ENCODE measurements around the gene SGTA.

The SGTA gene

GRCh38 chr19:2761309-2761677 is 21.8 kb downstream of the SGTA start (continued):
- TF ChIP-seq PRDM6 (tag by site-specific recombination; IDR thresholded peaks at IDR 0.05) (no peak), ZNF37A (tag by site-specific recombination; IDR thresholded peaks at IDR 0.05) (no peak), ZNF202 (tag by site-specific recombination; IDR thresholded peaks at IDR 0.05; ENCODE audit: borderline replicate concordance) (no peak)
- TF ChIP-seq, protein P1, sequence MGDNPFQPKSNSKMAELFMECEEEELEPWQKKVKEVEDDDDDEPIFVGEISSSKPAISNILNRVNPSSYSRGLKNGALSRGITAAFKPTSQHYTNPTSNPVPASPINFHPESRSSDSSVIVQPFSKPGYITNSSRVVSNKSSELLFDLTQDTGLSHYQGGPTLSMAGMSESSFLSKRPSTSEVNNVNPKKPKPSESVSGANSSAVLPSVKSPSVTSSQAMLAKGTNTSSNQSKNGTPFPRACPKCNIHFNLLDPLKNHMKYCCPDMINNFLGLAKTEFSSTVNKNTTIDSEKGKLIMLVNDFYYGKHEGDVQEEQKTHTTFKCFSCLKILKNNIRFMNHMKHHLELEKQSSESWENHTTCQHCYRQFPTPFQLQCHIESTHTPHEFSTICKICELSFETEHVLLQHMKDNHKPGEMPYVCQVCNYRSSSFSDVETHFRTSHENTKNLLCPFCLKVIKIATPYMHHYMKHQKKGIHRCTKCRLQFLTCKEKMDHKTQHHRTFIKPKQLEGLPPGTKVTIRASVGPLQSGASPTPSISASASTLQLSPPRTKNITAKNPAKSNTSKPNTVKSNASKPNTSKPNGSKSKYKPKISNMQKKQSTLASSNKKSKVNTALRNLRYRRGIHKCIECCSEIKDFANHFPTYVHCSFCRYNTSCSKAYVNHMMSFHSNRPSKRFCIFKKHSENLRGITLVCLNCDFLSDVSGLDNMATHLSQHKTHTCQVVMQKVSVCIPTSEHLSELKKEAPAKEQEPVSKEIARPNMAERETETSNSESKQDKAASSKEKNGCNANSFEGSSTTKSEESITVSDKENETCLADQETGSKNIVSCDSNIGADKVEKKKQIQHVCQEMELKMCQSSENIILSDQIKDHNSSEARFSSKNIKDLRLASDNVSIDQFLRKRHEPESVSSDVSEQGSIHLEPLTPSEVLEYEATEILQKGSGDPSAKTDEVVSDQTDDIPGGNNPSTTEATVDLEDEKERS (tag by site-specific recombination; IDR thresholded peaks at IDR 0.05) = no peak
- TF ChIP-seq, protein P2, sequence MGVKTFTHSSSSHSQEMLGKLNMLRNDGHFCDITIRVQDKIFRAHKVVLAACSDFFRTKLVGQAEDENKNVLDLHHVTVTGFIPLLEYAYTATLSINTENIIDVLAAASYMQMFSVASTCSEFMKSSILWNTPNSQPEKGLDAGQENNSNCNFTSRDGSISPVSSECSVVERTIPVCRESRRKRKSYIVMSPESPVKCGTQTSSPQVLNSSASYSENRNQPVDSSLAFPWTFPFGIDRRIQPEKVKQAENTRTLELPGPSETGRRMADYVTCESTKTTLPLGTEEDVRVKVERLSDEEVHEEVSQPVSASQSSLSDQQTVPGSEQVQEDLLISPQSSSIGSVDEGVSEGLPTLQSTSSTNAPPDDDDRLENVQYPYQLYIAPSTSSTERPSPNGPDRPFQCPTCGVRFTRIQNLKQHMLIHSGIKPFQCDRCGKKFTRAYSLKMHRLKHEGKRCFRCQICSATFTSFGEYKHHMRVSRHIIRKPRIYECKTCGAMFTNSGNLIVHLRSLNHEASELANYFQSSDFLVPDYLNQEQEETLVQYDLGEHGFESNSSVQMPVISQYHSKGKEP (tag by site-specific recombination; IDR thresholded peaks at IDR 0.05) = no peak

DNA sequence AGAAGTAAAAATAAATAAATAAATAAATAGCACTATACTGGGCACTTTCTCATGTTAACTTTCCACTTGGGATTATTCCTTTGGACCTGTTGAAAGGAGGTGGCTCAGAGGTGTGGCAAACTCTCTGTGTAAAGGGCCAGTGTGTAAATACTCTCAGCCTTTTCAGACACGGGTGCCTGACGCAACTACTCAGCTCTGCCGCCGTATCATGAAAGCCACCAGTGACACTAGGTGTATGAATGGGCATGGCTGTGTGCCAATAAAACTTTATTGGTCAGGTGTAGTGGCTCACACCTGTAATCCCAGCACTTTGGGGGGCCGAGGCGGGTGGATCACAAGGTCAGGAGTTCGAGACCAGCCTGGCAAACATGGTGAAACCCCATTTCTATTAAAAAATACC is 23.1 kb downstream of the SGTA start:
- Histone ChIP-seq H3K9me3 (ENCODE audit: control insufficient read depth, insufficient read depth, low read depth, low read length) (no peaks in the 10 kb centered on the region), H3K4me1 (ENCODE audit: control insufficient read depth, insufficient read depth, low read length) (no peaks in the 10 kb centered on the region), H3K36me3 (ENCODE audit: control insufficient read depth in 2 of 2, insufficient read depth in 1 of 2, low read length in 2 of 2) (peaks cover 8 to 90% of the 10 kb centered on the region in 2 experiments; a peak in 2 of 3 replicates), H3K27ac (ENCODE audit: extremely low read depth, low read depth, low read length) (no peak overlapping the region), H3K4me3 (ENCODE audit: low read depth, low read length) (no peak overlapping the region)
- POLR2A ChIA-PET = no interaction called here
- CTCF ChIA-PET = interaction anchor here (1.4 kb wide), 1 partner anchor 10 kb away, joined by 5 read pairs; no protein-coding TSS in a partner anchor
- TF ChIP-seq ZNF10 (tag by site-specific recombination; IDR thresholded peaks at IDR 0.05) = no peak
- TF ChIP-seq SCRT2 (tag by site-specific recombination; IDR thresholded peaks at IDR 0.05) = 0 out of 2 replicates have a peak, but pooled peaks have one; percentile 30

DNA sequence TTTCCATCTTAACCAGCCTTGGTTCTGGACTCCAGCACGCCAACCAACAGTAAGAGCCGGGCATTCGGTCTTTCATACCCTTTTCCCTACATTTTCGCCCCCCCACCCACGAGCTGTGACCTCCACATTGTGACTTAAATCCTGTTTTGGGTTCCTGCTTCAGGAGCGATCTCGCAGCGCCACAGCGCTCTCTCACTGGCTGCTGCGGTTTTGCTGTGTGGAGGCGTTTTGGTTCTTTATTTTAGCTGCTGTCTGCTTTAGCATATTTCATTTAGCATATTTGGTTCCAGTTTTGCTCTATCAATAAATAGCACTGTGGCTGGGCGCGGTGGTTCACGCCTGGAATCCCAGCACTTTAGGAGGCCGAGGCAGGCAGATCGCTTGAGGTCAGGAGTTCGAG is 23.7 kb downstream of the SGTA start:
- Histone ChIP-seq H3K4me1 (ENCODE audit: control insufficient read depth, insufficient read depth, low read length) (no peaks in the 10 kb centered on the region), H3K4me3 (ENCODE audit: low read depth, low read length) (no peak overlapping the region), H3K9me3 (ENCODE audit: control insufficient read depth, insufficient read depth, low read depth, low read length) (no peaks in the 10 kb centered on the region), H3K36me3 (ENCODE audit: control insufficient read depth in 2 of 2, insufficient read depth in 1 of 2, low read length in 2 of 2) (peaks cover 2 to 90% of the 10 kb centered on the region in 2 experiments; a peak in 2 of 3 replicates), H3K27ac (ENCODE audit: extremely low read depth, low read depth, low read length) (no peak overlapping the region)
- POLR2A ChIA-PET = no interaction called here
- CTCF ChIA-PET = interaction anchor here (1.4 kb wide), 1 partner anchor 9 kb away, joined by 5 read pairs; no protein-coding TSS in a partner anchor
- TF ChIP-seq ZBTB17 (tag by site-specific recombination; IDR thresholded peaks at IDR 0.05) = no peak
- TF ChIP-seq ATF2 (tag by site-specific recombination; IDR thresholded peaks at IDR 0.05; ENCODE audit: low read depth) = no peak
- TF ChIP-seq, protein P3, sequence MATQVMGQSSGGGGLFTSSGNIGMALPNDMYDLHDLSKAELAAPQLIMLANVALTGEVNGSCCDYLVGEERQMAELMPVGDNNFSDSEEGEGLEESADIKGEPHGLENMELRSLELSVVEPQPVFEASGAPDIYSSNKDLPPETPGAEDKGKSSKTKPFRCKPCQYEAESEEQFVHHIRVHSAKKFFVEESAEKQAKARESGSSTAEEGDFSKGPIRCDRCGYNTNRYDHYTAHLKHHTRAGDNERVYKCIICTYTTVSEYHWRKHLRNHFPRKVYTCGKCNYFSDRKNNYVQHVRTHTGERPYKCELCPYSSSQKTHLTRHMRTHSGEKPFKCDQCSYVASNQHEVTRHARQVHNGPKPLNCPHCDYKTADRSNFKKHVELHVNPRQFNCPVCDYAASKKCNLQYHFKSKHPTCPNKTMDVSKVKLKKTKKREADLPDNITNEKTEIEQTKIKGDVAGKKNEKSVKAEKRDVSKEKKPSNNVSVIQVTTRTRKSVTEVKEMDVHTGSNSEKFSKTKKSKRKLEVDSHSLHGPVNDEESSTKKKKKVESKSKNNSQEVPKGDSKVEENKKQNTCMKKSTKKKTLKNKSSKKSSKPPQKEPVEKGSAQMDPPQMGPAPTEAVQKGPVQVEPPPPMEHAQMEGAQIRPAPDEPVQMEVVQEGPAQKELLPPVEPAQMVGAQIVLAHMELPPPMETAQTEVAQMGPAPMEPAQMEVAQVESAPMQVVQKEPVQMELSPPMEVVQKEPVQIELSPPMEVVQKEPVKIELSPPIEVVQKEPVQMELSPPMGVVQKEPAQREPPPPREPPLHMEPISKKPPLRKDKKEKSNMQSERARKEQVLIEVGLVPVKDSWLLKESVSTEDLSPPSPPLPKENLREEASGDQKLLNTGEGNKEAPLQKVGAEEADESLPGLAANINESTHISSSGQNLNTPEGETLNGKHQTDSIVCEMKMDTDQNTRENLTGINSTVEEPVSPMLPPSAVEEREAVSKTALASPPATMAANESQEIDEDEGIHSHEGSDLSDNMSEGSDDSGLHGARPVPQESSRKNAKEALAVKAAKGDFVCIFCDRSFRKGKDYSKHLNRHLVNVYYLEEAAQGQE (tag by site-specific recombination; IDR thresholded peaks at IDR 0.05) = no peak
- TF ChIP-seq ZNF692 (tag by site-specific recombination; IDR thresholded peaks at IDR 0.05) = no peak
- TF ChIP-seq TRIM28 (IDR thresholded peaks at IDR 0.05; ENCODE audit: borderline replicate concordance, low read length) = no peak
- TF ChIP-seq ZNF560 (tag by site-specific recombination; IDR thresholded peaks at IDR 0.05; ENCODE audit: borderline replicate concordance) = no peak
